HepG2 (cell line): Measurements from ENCODE around the gene SCGB1C2. TPM values are rescaled to one million over a fixed set of nuclear protein-coding genes. Genes with fewer than 3 reads are reported as not detected.

Source experiments
- ATAC-seq: fragments of 200-7000 bp; cut with Tn5 transposase; 3 replicates; pipeline ENCODE4 v1.9.1; 2020; ENCODE audit warnings: mild to moderate bottlenecking, moderate library complexity
- BruUV-seq: library from RNA; stranded (reverse); fragments of 400-500 nt; replicated peaks from 2 replicates; lab custom pipeline; 2021; lab: Mats Ljungman, UMichigan
- CTCF ChIA-PET: fragments of 300-600 bp; formaldehyde crosslinking; extraction: SDS; loops from one replicate; lab custom pipeline; 2021; ENCODE audit warnings: low total read pairs, inconsistent platforms, low intra/inter-chr PET ratio; lab: Yijun Ruan, JAX
- POLR2A ChIA-PET: fragments of 350-600 bp; sonication (Branson Sonifier 250); formaldehyde crosslinking; loops from one replicate; lab custom pipeline; 2020; ENCODE audit warnings: antibody characterized with exemption, inconsistent platforms; lab: Yijun Ruan, JAX
- DNase-seq: peaks from one replicate; pipeline ENCODE4 v3.0.0-alpha.2; 2015; ENCODE audit warnings: low spot score
- FAIRE-seq: peaks from 3 replicates; lab custom pipeline; 2011; peaks lifted over from hg19 to GRCh38; lab: Jason Lieb, UNC
- H2AFZ ChIP-seq: one replicate; pipeline ENCODE4 v1.6.1; 2011; ENCODE audit warnings: low read length, inconsistent platforms
- H3K27ac ChIP-seq: fragments of 300-600 bp; 3 replicates; pipeline ENCODE4 v1.8.0; 2011; ENCODE audit warnings: mixed run types, mild to moderate bottlenecking, mixed read lengths, low read length, inconsistent platforms; ENCODE audit not compliant: insufficient read depth; ENCODE audit errors: extremely low read length
- H3K27me3 ChIP-seq, 2 experiments: fragments of 200-600 bp in 1 of 2; 2 replicates in 1 of 2; 3 replicates in 1 of 2; pipeline versions ENCODE4 v1.6.0 to v1.8.0; 2011; ENCODE audit warnings: low read length in 2 of 2, mild to moderate bottlenecking in 2 of 2, moderate library complexity in 2 of 2, inconsistent platforms in 1 of 2; ENCODE audit not compliant: insufficient read depth in 2 of 2, control insufficient read depth in 1 of 2
- H3K36me3 ChIP-seq, 2 experiments: fragments of 200-600 bp in 1 of 2; replicated peaks in 1 of 2; 2 replicates in 1 of 2; 3 replicates in 1 of 2; pipeline versions ENCODE4 v1.5.1 to v1.8.0; 2011; ENCODE audit warnings: low read length in 2 of 2, inconsistent platforms in 1 of 2; ENCODE audit not compliant: insufficient read depth in 2 of 2, control insufficient read depth in 1 of 2
- H3K4me1 ChIP-seq: 2 replicates; pipeline ENCODE4 v1.5.1; 2012; ENCODE audit warnings: low read length, inconsistent platforms; ENCODE audit not compliant: insufficient read depth
- H3K4me2 ChIP-seq: 2 replicates; pipeline ENCODE4 v1.6.0; 2011; ENCODE audit warnings: low read depth, low read length, inconsistent platforms
- H3K4me3 ChIP-seq, 3 experiments: fragments of 200-600 bp in 1 of 3; sonication (generic), shearing (Covaris generic) in 1 of 3; replicated peaks in 1 of 3; 2 replicates each; pipeline ENCODE4 v1.5.1; 2011 to 2016; ENCODE audit warnings: low read length in 3 of 3, inconsistent platforms in 2 of 3, low read depth in 2 of 3, mild to moderate bottlenecking in 2 of 3, control low read depth in 1 of 3, mixed read lengths in 1 of 3; ENCODE audit not compliant: insufficient read depth in 1 of 3
- H3K79me2 ChIP-seq: one replicate; pipeline ENCODE4 v1.6.1; 2011; ENCODE audit warnings: low read length, inconsistent platforms; ENCODE audit not compliant: insufficient read depth
- H3K9ac ChIP-seq: 2 replicates; pipeline ENCODE4 v1.6.0; 2011; ENCODE audit warnings: mild to moderate bottlenecking, low read depth, low read length, inconsistent platforms; ENCODE audit not compliant: insufficient read depth
- H3K9me3 ChIP-seq: 2 replicates; pipeline ENCODE4 v1.5.1; 2012; ENCODE audit warnings: mild to moderate bottlenecking, low read length
- H4K20me1 ChIP-seq: 2 replicates; pipeline ENCODE4 v1.6.0; 2011; ENCODE audit warnings: inconsistent platforms, mild to moderate bottlenecking, low read length, moderate library complexity; ENCODE audit not compliant: insufficient read depth
- AFF4 ChIP-seq: sonication (generic); formaldehyde crosslinking; IDR thresholded peaks from 2 replicates; pipeline ENCODE4 v1.4.0; 2020; ENCODE audit warnings: missing genetic modification reagents
- FIP1L1 ChIP-seq: fragments of 200-400 bp; formaldehyde crosslinking; IDR thresholded peaks from 2 replicates; pipeline ENCODE4 v1.6.1; 2018; ENCODE audit warnings: low read depth, mild to moderate bottlenecking, low read length, moderate library complexity, borderline replicate concordance; ENCODE audit not compliant: insufficient read depth
- MTF1 ChIP-seq: sonication (generic); formaldehyde crosslinking; IDR thresholded peaks from 2 replicates; pipeline ENCODE4 v1.5.0; 2020; ENCODE audit warnings: missing genetic modification reagents
- ZFY ChIP-seq: sonication (generic); formaldehyde crosslinking; IDR thresholded peaks from 2 replicates; pipeline ENCODE4 v1.4.0; 2020; ENCODE audit warnings: missing genetic modification reagents
- ZNF33B ChIP-seq: sonication (generic); formaldehyde crosslinking; IDR thresholded peaks from 2 replicates; pipeline ENCODE4 v1.5.1; 2020; ENCODE audit warnings: mild to moderate bottlenecking, missing genetic modification reagents
- ZNF354B ChIP-seq: sonication (generic); formaldehyde crosslinking; IDR thresholded peaks from 2 replicates; pipeline ENCODE4 v1.8.0; 2022; ENCODE audit warnings: mild to moderate bottlenecking, missing genetic modification reagents
- ZNF530 ChIP-seq: sonication (generic); formaldehyde crosslinking; IDR thresholded peaks from 2 replicates; pipeline ENCODE4 v1.5.0; 2020; ENCODE audit warnings: low read depth, mild to moderate bottlenecking, missing genetic modification reagents
- ZNF572 ChIP-seq: sonication (generic); formaldehyde crosslinking; IDR thresholded peaks from 2 replicates; pipeline ENCODE4 v1.5.1; 2020; ENCODE audit warnings: mild to moderate bottlenecking, missing genetic modification reagents
- WGBS: methylation state at CpG from one replicate; pipeline ENCODE4 v1.1.6; 2017; ENCODE audit warnings: low lambda C conversion rate; 5-methylcytosine and 5-hydroxymethylcytosine counted together
- in situ Hi-C: cut with HindIII; loops from 2 replicates; pipeline ENCODE4 v1.10.0; 2017; ENCODE audit warnings: low pct_unique_long_range_greater_than_20kb; ENCODE audit not compliant: extremely low pct_ligation_motif_present
- intact Hi-C: fragments of 100-400 bp; cut with micrococcal nuclease; formaldehyde crosslinking; loops from one replicate; pipeline ENCODE4 v1.10.0; 2022; ENCODE audit not compliant: unreplicated experiment
- polyA plus RNA-seq, 8 experiments: library from polyadenylated mRNA; depleted of rRNA in 3 of 8; stranded (reverse) in 7 of 8; unstranded in 1 of 8; fragments of >200 nt; fragmentation: Illumina TruSeq in 4 of 8; extraction: Trizol in 4 of 8; gene quantifications; 2 replicates each; pipeline versions ENCODE4 v1.2.1 to v1.2.3, GENCODE V29; 2011 to 2016; ENCODE audit warnings: low read depth in 4 of 8, missing spikeins in 1 of 8, mixed read lengths in 1 of 8; ENCODE audit not compliant: insufficient read depth in 1 of 8
- total RNA-seq, 5 experiments: library from RNA; depleted of rRNA; stranded (reverse); fragments of >200 nt; fragmentation: Illumina TruSeq; extraction: Trizol; gene quantifications; 2 replicates each; pipeline ENCODE4 v1.2.3, GENCODE V29; 2016; ENCODE audit warnings: low read depth in 1 of 5
- TF ChIP-seq, protein P1 (sequence below): sonication (generic); formaldehyde crosslinking; conservative IDR thresholded peaks from 2 replicates; pipeline ENCODE4 v1.8.0; 2022; ENCODE audit warnings: mild to moderate bottlenecking, moderate library complexity, missing genetic modification reagents
- TF ChIP-seq, protein P2 (sequence below): IDR thresholded peaks from 2 replicates; pipeline ENCODE4 v1.6.1; 2016; ENCODE audit warnings: mild to moderate bottlenecking, missing biosample characterization, missing genetic modification reagents

SCGB1C2 gene
- total and polyA plus RNA-seq, 2 of the 13 experiments (the other 11 are each of a cell fraction or from before 2014, with no cell fraction given), result not detected

GRCh38 chr17:178292-179065 is 41.1 kb downstream of the SCGB1C2 start:
- Histone ChIP-seq H3K27ac (no peak overlapping the region), H3K27me3 (peaks cover 13 to 73% of the 10 kb centered on the region in 2 experiments), H3K9ac (no peak overlapping the region), H3K4me3 (no peak overlapping the region), H3K79me2 (no peaks in the 10 kb centered on the region), H4K20me1 (0 out of 2 replicates have a peak, but pooled peaks cover 4% of the 10 kb centered on the region), H2AFZ (no peak overlapping the region), H3K4me2 (0 out of 2 replicates have a peak overlapping the region, but pooled peaks have one; percentile 8), H3K36me3 (no peaks in the 10 kb centered on the region), H3K9me3 (no peaks in the 10 kb centered on the region), H3K4me1 (peaks cover 15% of the 10 kb centered on the region)
- ATAC-seq (no peak), DNase-seq (no peak), FAIRE-seq (no peak)
- ChIA-PET POLR2A (no interaction called here), CTCF (no interaction called here)
- in situ Hi-C loops (no loop called here), intact Hi-C loops (no loop called here)
- TF ChIP-seq AFF4 (CRISPR knock-in tag) (no peak), FIP1L1 (no peak), ZNF33B (CRISPR knock-in tag) (no peak), ZNF572 (CRISPR knock-in tag) (no peak), ZFY (no peak), ZNF354B (no peak), ZNF530 (CRISPR knock-in tag) (no peak), MTF1 (no peak)
- TF ChIP-seq, protein P1, sequence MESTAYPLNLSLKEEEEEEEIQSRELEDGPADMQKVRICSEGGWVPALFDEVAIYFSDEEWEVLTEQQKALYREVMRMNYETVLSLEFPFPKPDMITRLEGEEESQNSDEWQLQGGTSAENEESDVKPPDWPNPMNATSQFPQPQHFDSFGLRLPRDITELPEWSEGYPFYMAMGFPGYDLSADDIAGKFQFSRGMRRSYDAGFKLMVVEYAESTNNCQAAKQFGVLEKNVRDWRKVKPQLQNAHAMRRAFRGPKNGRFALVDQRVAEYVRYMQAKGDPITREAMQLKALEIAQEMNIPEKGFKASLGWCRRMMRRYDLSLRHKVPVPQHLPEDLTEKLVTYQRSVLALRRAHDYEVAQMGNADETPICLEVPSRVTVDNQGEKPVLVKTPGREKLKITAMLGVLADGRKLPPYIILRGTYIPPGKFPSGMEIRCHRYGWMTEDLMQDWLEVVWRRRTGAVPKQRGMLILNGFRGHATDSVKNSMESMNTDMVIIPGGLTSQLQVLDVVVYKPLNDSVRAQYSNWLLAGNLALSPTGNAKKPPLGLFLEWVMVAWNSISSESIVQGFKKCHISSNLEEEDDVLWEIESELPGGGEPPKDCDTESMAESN (CRISPR knock-in tag), result no peak
- TF ChIP-seq, protein P2, sequence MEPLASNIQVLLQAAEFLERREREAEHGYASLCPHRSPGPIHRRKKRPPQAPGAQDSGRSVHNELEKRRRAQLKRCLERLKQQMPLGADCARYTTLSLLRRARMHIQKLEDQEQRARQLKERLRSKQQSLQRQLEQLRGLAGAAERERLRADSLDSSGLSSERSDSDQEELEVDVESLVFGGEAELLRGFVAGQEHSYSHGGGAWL, result no peak
- no TSS peak for BruUV-seq
- WGBS, result 34% methylated on average over 12 of the region's 12 CpGs
